GM21423 (cell line): ENCODE measurements around the gene MSANTD2.
"Not testable (repeated sequence)": the region's sequence is repeated elsewhere in the genome, so short reads cannot be mapped to it uniquely, and the experiment has no call there.

Experiments used
- ATAC-seq: cut with Tn5 transposase; IDR thresholded peaks from one replicate; pipeline ENCODE4 v1.9.1; 2021; ENCODE audit warnings: mild to moderate bottlenecking, moderate library complexity; ENCODE audit not compliant: unreplicated experiment

The MSANTD2 gene

DNA sequence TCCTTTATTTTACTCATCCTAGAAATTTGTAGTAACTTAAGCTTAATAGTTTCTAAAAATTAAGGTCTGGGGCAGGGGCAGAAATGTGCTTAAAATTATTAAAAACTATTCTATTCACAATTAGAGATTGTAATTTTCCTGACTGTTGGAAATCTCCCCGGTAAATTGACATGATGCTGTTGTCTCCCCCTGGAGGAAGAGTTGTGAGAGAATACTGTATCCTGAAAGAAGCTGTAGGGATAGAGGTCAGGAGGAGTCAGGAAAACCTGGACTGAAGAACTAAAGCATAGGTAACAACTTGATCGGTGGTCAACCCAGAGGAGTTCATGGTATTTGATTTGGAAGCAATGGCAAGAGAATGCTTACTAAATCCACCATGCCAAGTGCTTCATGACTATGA, 21.9 kb downstream of the MSANTD2 start:
- ATAC-seq, result no peak

DNA sequence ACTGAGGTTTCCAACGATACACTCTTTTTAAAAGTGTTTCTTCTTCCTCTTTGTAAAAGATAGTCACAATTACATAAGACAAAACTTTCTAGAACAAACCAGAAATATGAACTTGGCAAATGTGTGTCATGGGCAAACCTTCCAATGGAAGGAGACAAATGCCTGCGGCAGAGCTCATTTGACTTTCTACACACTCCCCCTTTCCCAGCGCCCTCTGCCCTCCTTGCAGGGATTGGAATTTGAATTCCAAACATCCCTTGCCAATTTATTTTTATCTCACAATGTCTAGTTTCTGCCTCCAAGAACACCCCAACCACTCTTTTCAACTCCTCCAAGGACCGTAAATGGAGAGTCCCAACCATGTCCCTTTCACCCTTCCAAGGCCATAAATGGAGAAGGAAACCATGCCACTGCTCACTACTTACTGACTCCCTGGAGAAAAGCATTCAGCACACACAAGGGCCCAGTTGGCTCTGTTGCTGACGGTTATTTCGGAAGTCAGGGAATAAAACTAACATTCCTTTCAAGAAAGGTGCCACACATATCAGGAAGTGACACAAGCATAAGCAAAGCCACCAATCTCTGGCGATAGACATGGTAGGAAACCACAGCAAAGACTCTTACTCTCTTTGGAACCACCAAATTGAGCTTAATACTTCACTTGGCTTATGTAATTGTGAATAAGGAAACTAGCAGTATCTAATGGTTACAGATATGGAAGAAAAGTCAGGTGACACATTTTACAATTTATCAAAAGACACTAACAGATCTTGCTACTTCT, 23.2 kb downstream of the MSANTD2 start:
- ATAC-seq, result no peak

DNA sequence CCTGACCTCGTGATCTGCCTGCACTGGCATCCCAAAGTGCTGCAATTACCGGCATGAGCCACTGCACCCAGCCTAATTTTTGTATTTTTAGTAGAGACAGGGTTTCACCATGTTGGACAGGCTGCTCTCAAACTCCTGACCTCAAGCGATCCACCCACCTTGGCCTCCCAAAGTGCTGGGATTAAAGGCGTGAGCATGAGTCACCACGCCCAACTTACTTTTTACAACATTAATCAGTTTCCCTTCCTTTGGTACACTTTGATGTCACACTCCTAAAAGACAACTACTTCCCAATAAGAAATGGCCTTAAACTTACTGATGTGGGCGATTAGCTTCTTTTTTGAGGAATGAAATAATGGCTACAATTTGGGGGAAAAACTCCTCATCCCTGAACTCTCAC, 29.2 kb downstream of the MSANTD2 start:
- not testable (repeated sequence) for ATAC-seq

DNA sequence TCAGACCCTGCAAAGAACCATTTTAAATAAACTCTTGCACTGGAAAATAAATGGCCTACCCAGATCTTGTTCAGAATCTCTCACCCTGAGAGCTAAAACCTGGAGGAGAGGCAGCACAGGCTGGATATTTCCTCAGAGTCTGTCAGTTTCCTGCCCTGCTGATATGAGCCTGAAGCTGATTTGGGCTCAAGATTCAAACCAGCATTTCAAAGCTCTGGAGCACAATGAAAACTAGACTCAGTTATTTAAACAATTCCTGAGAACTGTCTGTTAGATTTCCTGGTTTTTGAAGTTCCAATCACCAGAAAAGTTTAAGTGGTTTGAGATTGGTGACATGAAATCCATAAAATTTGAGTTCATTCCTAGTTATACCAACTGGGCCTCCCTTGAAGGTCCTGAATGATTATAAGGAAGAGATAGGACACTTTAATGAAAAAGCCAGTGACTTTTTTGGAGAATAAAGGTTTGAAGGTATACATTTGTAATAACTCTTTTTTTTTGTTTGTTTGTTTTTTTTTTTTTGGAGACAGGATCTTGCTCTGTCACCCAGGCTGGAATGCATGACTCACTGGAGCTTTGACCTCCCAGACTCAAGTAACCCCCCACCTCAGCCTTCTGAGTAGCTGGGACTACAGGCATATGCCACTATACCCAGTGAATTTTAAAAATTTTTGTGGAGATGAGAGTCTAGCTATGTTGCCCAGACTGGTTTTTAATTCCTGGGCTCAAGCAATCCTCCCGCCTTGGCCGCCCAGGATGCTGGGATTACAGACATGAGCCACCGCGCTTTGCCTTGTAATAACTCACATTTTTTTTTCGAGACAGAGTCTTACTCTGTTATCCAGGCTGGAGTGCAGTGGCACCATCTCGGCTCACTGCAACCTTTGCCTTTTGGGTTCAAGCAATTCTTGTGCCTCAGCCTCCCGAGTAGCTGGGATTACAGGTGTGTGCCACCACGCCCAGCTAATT, 30.1 kb downstream of the MSANTD2 start:
- ATAC-seq, result no peak

DNA sequence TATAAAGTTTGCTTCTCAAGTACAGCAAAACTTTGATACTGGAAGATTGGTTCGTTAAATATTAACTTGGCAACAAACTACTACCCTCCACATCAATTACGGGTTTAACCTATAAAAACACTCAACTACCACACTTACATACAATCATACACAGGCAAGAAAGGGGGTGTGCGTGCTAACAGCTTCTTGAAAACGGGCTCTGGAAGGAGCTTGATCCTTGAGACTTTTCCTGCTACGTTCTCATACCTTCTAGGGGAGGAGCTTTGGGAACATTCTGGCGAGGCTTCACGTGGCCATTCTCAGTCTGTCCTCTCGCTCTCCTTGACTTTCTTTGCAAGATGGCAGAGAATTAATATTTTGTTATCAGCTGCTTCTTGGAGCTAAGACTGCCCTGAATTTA, 31.3 kb downstream of the MSANTD2 start:
- no peak for ATAC-seq

DNA sequence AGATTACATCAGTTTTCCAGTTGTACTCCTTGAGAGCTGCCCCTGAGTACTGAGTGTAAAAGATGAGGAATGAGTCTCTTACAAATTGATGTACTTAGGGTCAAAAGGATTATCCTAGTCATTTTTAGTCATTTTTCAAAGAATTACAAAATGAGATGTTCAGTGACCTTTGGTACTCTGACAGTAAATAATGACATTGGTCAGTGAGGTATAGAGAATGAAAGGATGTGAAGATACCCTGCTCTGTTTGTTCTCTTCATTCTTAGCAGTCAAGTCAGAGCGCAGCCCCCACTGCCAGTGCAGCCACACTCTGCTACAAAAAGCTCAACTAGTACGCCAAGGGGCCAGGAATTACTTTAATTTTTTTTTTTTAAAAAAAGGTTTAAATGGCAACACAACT, 34.0 kb downstream of the MSANTD2 start:
- no peak for ATAC-seq

DNA sequence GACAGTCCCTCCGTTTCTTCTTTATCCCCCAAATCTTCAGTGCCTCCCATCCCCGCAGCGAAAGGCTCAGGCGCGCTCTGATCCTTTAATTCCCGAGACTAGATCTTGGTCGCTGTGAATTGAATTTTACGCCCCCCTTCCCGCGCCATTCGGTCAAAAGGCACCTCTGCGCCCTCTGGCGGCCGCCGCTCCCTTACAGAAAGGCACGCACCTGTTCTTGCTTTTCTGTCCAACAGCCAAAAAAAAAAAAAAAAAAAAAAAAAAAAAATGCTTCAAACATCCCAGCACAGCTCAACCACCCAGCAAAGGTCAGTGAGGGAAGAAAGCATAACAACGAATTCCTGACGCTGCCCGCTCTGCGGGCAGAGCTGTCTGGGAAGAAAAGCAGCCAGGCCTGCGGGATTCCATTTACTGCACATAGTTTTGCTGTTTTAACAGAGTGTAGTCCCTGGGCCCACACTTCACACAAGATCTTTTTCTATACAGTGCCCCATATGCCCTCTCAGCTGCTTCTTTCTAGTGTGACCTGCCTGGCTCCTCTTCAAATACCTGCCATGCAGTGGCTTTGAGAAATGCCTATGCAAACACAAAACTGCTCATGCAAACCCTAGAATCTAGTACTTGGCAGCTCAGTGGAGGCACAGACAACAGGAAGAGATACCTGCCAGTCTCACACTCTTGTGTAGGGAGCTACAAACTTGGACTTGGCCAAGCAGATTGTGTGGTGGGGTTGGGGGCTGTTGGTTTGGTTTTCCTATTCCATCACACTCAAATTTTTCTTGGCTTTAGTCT, 36.9 kb downstream of the MSANTD2 start:
- ATAC-seq, result no peak

DNA sequence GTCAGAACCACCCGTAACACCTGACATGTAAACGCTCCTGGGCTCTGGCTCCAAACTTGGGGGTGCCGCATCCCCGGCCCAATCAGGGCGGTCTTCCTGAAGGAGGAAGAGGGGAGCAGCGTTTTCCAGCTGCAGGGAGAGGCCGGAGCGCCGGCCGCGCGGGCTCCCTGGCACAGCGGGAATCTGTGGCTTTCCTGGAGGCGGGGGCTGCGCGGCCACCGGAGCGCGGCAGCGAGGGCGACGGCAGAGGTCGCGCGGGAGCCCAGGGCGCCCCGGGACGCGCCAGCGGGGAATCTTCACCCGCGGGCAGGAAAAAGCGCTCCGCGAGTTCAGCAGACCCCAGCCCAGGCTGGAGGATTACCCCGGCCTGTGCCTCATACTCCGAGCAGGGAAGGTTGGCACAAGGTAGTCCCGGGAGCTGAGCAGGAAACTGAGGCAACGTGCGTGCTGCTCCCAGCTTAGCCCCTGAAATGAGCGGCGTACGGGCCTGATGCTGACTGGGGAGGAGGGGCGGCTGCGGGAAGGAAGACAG, 37.5 kb downstream of the MSANTD2 start:
- ATAC-seq, result peak; percentile 4

DNA sequence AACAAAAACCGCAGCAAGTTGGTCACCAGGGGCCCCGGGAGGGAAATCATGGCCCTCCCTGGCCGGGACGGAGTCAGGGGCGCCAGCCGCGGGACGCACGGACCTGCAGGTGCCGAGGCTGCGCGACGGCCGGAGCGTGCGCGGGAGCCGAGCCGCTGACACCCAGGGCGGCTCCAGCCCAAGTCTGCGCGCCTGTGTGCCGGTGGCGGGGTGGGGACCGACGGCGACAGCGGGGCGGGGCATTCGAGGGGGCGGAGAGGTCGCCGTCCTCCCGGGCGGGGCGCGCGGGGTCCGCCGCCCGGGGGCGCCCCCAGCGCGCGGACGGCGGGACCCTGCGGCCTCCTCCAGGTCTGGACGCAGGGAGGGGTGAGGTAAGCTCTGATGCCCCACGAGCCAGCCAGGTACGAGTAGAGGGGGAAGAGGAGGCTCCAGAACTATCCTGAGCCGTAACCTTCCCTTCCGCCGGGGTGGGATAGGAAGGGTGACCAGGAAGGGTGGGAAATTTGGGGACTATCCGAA, 38.0 kb downstream of the MSANTD2 start, which contains the start of gene ESAM:
ESAM (minus strand) TSS at position 186 of the 519 bp plus-strand sequence; CDS start at position 50, 136 bp downstream.
- peak; percentile 54 for ATAC-seq

DNA sequence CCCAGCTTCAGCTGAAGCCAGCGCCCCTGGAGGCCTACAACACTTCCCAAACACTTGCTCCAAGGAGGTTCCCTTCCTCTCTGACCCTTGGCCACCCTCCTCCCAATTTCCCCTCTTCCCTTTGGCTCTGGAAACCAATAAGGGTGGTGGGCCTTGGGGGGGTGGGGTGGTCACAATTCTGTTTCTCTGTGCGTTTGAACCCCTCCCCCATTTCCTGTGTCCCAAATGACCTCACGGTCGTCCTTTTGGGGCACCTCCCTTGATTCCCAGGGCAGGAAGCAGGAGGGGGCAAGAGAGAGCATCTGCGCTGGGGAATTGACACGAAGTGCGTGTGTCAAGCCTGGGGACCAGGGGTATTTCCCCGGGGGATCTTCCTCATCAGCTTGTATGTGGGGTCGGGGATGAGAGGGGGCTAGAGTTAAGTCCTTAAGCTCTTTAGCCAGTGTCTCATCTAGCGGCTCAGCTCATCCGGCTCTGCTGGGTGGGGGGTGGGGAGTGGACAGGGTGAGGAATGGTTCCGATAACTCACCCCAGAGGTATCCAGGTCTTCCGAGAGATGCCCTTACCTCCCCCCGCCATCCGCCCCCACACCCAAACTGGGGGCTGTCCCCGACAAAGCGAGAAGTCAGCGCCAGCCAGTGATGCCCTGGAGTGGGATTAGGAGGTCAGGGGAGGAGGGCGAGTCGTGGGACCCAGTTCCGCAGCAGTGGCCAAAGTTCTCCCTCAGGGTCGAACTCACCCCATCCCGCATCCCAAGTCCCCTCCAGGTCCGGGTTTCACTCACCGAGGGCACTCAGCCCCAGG, 38.7 kb downstream of the MSANTD2 start:
- no peak for ATAC-seq

DNA sequence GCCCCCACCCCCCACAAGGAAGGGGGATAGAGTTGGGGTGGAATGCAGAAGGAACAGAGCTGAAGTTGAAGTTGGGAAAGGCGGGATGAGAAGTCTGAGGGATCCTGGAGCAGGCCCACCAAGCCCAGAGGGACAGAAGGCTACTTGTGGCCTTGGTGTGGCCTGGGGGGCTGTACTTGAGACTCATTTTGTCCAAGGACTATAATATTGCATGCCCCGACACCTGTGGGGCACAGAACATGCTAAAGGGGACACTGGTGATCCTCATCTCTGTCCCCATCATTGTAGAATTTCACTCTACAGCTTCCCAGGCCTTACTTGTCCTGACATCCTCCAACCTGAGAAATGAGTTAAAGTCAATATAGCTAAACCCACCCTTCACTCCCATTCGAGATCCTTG, 39.4 kb downstream of the MSANTD2 start:
- no peak for ATAC-seq

DNA sequence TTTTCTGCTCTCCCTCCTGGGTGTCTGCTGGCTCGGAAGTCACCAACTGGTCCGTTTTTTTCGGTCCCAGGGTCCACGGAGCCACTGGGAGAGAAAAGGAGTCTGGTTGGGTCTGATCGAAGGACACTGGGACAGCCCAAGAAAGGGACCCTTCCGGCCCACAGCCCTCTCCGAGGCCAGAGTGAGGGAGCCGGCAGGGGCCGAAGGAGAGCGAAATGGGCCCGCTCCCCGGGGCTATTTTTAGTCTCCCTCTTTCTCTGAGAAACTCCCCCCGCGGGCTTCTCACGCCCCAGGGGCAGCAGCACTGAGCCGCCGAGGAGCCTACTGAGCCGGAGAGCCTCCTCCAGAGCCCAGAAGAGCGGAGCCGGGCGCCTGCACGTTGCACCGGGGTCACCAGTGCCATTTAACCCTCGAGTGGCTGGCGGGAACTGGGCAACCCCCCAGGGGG, 40.0 kb downstream of the MSANTD2 start:
- ATAC-seq, result no peak

DNA sequence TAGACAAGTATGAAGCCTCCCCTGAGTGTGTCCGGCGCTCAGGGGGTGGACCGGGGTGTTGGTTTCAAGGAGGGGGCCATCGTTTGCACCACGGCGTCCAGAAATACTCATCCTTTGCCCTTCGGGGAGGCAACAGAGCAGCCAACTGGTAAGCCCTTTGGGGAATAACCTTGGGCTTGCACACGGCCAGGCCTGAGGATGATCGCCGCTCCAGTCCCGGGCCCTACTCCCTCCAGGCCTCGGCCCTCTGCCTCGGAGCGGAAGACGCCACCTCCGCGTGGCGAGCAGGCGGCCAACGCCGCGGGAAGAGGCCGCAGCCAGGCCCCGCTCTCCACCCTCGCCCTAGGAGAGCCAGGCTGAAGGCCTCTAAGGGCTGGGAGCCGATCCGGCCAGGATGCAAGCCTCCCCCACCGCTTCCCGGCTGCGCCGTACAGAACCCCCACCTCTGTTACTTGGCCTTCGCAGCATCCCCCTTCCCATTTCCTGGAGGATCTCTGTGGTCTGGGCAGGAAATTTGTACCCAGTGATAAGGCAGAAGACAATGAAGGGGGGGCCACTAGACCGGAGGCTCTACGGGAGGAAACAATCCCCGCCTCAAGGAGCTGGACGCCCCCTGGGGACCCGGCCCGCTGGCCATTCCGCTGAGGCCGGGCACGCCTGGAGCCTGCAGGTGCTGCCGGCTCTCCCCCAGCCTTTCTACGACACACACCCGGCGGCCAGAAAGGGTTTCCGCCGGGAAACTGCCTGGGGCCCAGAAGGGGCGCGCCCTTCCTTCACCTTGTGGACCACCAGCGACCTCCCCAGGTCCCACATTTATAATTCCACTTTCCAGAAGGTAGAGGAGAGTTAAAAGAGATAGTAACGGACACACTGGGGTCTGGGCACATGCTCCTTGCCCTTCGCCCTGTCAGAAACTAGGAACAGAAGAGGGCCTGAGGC, 40.7 kb downstream of the MSANTD2 start:
- ATAC-seq, result no peak

DNA sequence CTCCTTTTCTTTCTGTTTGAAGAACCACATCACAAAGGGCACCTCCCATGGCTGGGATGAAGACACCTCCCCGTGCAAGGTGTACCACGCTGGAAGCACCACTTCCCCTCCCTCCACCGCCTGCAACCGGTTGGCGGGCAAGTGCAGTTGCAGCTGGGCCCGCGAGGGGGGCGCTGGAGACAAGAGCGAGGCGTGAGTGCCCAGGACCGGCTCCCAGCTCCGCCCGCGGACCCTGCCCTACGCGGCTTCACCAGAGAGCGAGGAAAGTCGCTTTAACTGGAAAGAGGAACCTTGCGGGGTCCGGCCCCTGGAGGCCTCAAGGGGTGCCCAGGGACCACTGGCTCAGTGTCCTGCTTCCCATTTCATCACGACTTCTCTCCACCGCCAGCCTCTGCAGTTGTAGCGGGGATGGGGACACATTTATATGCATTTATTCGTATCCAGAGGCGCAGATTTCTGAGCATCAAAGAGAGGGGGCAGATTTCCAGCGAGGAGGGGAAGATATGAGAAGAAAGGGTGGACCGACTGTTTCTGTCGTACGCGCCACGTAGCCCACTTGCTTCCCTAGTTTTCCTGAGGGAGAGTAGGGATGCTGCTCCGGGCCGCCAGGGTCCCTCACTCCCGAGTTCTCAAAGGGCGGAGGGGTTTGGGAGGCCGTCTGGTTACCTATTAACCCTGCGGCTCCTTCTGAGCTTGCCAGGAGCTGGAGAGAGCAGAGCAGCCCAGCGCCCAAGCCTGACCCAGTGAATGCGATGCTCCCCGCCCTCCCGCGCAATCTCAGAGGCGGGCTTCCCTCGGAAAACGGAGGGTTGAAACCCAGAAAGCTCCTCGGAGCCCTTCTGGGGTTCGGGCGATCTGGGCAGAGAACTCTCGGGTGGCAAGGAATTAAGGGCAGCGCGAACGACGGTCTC, 41.6 kb downstream of the MSANTD2 start:
- peak; percentile 52 for ATAC-seq

DNA sequence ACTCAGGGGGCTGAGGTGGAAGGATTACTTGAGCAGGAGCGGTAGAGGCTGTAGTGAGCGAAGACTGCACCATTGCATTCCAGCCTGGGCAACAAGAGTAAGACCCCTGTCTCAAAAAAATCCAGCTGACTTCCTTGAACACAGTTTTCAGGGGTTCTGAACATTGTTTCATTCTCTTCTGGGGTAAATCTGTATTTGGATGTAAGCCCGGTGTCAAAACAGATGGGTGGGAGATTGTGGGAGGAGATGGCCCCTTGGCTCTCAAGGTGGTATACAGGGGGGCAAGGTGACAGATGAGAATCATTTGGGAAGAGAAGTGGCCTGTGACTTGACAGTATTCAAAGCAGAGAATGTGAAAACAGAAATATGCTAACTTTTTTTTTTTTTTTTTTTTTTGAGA, 42.9 kb downstream of the MSANTD2 start:
- no peak for ATAC-seq

DNA sequence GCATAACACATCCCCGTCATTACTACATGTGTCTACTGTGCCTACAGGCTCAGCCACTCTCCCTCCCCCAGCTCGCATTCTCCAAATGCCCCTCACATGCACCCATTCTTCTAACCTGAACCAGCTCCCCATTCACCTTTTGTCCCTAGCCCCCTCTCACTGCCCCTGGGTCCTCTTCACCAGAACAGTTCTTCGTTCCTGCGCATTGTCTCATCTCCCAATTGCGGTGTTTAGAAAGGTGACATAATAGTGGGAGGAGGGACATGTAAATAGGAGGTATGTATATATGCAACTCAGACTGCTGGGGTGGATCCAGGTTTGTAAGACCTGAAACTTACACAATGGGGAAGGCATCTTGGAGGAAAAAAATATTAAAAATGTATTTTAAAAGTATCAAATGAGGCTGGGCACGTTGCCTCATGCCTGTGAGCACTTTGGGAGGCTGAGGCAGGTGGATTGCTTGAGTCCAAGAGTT, 43.4 kb downstream of the MSANTD2 start:
- no peak for ATAC-seq

DNA sequence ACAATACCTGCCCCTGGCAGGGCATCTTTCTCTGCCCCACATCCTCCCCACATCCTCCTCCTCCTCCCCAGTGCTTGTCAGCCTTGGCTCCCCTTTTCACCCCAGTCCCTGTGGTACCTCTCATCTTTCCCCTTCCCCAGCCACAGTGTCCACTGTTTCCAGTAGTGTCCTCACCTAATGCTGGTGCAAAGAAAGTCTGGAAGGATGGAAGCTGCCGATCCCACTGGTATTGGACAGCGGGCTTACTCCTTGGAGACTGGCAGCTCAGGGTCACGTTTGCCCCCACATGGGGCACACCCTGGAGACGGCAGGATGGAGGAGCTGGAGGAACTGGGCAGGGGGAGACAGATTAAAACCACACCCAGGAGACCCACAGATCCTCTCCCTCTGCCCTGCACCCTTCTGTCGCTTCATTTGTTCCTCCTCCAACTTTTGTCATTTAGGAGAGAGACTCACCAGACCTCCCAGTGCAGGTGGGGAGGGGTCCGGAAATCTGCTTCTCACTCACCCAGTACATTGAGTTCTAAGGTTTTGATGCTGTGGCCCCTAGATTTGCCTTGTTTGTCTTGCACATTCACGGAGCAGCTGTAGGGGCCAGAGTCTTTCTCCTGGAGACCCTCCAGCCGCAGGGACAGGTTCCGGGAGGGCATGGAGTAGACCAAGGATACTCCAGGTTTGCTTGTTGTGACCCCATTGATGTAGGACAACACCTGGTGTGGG, 44.0 kb downstream of the MSANTD2 start:
- no peak for ATAC-seq
